ENCODE results near the gene GRWD1. TPM values are rescaled to one million over a fixed set of nuclear protein-coding genes. Genes with fewer than 3 reads are reported as not detected.

The GRWD1 gene
- total RNA-seq, 4 donors from 2014 or later = 15.1 to 33.1 (median 29.7) TPM

DNA sequence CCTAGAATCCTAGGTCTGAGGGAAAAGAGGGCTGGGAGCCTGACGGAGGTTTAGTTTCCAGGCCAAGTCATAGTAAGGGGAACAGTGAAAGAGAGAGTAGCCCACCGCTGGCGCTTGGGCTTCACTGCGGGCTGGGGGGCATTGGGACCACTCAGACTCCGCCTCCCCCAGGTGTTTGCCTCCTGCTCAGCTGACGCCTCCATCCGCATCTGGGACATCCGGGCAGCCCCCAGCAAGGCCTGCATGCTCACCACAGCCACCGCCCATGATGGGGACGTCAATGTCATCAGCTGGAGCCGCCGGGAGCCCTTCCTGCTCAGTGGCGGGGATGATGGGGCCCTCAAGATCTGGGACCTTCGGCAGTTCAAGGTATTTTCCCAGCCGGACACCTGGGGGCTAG is 5.1 kb downstream of the GRWD1 start:
- TF ChIP-seq, protein P1, sequence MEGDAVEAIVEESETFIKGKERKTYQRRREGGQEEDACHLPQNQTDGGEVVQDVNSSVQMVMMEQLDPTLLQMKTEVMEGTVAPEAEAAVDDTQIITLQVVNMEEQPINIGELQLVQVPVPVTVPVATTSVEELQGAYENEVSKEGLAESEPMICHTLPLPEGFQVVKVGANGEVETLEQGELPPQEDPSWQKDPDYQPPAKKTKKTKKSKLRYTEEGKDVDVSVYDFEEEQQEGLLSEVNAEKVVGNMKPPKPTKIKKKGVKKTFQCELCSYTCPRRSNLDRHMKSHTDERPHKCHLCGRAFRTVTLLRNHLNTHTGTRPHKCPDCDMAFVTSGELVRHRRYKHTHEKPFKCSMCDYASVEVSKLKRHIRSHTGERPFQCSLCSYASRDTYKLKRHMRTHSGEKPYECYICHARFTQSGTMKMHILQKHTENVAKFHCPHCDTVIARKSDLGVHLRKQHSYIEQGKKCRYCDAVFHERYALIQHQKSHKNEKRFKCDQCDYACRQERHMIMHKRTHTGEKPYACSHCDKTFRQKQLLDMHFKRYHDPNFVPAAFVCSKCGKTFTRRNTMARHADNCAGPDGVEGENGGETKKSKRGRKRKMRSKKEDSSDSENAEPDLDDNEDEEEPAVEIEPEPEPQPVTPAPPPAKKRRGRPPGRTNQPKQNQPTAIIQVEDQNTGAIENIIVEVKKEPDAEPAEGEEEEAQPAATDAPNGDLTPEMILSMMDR (IDR thresholded peaks at IDR 0.05) = no peak
- TF ChIP-seq POLR2A (IDR thresholded peaks at IDR 0.05) (no peak), EP300 (IDR thresholded peaks at IDR 0.05) (no peak)
- Histone ChIP-seq H3K4me1 (peaks cover 0 to 33% (median 2%) of the 10 kb centered on the region in 4 donors), H3K9me3 (no peaks in the 10 kb centered on the region), H3K27me3 (no peaks in the 10 kb centered on the region), H3K36me3 (peaks cover 0 to 88% (median 46%) of the 10 kb centered on the region in 3 donors), H3K4me3 (no peak overlapping the region), H3K27ac (no peak overlapping the region)
- WGBS, 2 donors = 85 to 92% methylated on average over 15 of the region's 15 CpGs
- no peak for DNase-seq (ENCODE audit: low spot score in 2 of 2)

DNA sequence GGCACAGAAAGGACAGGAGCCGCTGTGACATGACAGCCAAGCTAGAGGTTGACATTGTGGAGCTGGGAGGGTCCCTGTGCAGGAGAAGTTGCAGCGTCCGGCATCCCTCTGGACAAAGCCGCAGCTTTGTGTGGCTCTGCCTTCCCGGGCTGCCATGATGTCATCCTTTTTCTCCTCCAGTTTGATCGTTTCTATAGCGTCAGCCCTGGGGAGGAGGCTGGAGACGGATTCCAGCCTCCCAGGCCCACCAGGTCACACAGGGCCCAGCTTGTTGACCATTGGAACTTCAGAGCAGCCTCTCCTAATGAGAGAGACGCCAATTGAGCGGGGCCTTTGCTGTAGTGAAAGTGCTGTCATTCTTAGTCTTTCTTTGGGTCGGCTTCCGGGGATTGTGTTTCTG is 5.8 kb downstream of the GRWD1 start:
- peaks cover 0 to 96% (median 46%) of the 10 kb centered on the region in 3 donors for H3K36me3 ChIP-seq
- peaks cover 0 to 28% (median under 1%) of the 10 kb centered on the region in 4 donors for H3K4me1 ChIP-seq
- H3K27me3 ChIP-seq = no peaks in the 10 kb centered on the region
- H3K9me3 ChIP-seq = no peaks in the 10 kb centered on the region
- no peak overlapping the region for H3K27ac ChIP-seq
- no peak overlapping the region for H3K4me3 ChIP-seq
- no peak for DNase-seq (ENCODE audit: low spot score in 2 of 2)
- WGBS, 2 donors = 52 to 57% methylated on average over 12 of the region's 12 CpGs
- no peak for TF ChIP-seq EP300 (IDR thresholded peaks at IDR 0.05)
- TF ChIP-seq, protein P1 (IDR thresholded peaks at IDR 0.05) = no peak
- TF ChIP-seq POLR2A (IDR thresholded peaks at IDR 0.05) = no peak

DNA sequence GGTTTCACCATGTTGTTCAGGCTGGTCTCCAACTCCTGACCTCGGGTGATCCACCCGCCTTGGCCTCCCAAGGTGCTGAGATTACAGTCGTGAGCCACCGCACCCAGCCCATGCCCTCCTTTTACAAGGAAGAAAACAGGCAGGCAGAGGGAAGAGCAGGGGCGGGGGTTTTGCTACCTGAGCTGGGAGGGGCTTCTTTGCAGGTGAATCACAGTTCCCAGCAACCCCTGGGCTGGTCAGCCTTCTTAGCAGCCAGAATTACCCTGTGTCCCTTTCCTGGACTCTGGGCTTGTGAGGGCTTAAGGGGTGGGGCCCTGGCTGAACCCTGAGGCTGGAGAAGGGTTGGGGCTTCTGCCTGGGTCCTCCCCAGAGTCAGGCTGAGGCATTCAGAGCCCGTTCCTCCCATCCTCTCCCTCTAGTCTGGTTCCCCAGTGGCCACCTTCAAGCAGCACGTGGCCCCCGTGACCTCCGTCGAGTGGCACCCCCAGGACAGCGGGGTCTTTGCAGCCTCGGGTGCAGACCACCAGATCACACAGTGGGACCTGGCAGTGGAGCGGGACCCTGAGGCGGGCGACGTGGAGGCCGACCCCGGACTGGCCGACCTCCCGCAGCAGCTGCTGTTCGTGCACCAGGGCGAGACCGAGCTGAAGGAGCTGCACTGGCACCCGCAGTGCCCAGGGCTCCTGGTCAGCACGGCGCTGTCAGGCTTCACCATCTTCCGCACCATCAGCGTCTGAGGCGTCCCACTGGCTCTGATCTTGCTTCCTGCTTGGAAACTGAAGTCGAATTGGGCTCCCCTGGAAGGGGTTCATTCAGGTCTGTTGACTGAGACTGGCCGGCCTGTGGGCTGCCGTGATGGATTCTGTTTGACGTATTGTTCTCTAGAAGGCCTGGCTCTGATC is 6.8 kb downstream of the GRWD1 start:
- Histone ChIP-seq H3K36me3 (peaks cover 0 to 94% (median 41%) of the 10 kb centered on the region in 3 donors), H3K4me1 (peaks cover 0 to 19% (median 0%) of the 10 kb centered on the region in 4 donors), H3K27me3 (no peaks in the 10 kb centered on the region), H3K9me3 (no peaks in the 10 kb centered on the region), H3K27ac (no peak overlapping the region), H3K4me3 (no peak overlapping the region)
- TF ChIP-seq, protein P1 (IDR thresholded peaks at IDR 0.05) = no peak
- TF ChIP-seq EP300 (IDR thresholded peaks at IDR 0.05) = no peak
- no peak for TF ChIP-seq POLR2A (IDR thresholded peaks at IDR 0.05)
- 68 to 79% methylated on average over 26 to 33 of the region's 33 CpGs for WGBS, 2 donors
- DNase-seq (ENCODE audit: low spot score in 2 of 2) = no peak

DNA sequence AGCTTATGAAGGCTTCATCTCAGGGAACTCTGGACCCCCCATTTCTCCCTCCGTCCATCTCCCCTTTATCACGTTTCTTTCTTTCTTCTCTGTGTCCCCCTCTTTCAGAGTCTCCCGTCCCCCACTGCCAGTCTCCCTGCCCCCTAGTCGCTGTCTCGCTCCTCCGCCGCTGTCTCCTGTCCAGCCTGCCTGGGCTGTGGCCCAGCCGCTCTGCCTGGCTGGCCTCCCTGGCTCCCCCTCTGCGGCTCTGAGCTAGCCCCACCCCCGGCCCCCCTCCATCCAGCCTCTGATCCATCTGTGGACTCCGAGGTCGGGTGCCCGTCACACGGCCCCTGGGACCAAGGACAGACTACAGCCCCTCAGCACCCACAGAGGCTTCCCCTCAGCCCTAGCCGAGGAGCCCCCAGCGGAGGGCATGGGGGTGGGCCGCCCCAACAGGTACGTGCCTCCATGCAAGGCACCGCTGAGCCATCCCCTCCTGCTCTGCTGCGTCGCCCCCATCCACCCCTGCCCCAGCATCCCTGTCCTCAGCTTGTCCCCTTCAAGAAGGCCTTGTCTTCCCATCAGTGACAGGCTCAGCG is 8.5 kb downstream of the GRWD1 start:
- H3K27ac ChIP-seq = no peak overlapping the region
- H3K4me3 ChIP-seq = no peak overlapping the region
- WGBS, 2 donors = 85 to 87% methylated on average over 22 of the region's 22 CpGs
- no peaks in the 10 kb centered on the region for H3K9me3 ChIP-seq
- TF ChIP-seq EP300 (IDR thresholded peaks at IDR 0.05) (no peak), POLR2A (IDR thresholded peaks at IDR 0.05) (no peak)
- TF ChIP-seq, protein P1 (IDR thresholded peaks at IDR 0.05) = no peak
- peaks cover 0 to 78% (median 41%) of the 10 kb centered on the region in 3 donors for H3K36me3 ChIP-seq
- H3K4me1 ChIP-seq = peaks cover 0 to 16% (median 0%) of the 10 kb centered on the region in 4 donors
- no peaks in the 10 kb centered on the region for H3K27me3 ChIP-seq
- DNase-seq (ENCODE audit: low spot score in 2 of 2) = no peak
